ENCODE data around the gene COL4A3.

DNA sequence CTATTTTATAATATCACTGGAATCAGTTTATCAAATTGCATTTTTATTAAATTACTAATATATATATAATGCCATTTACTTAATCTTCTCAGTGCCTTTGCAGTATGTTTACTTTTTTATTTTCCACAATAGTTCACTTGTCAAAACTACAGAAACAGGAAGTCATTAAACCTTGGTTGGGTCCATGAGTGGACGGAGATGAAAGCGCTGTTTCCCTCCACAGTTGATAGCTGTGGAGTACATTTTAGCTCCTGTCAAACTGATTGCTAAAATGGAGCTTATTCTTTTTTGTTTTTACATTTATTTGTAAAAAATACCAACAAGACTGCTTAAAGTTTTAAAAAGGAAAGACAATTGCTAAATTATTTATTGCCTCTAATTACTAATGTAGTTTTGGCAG lies 179.8 kb downstream of the COL4A3 start:
- TF ChIP-seq GLIS3 (CRISPR knock-in tag; IDR thresholded peaks at IDR 0.05) = no peak
- TF ChIP-seq PATZ1 (CRISPR knock-in tag; IDR thresholded peaks at IDR 0.05; ENCODE audit: borderline replicate concordance) = no peak
- no peak for TF ChIP-seq BACH2 (CRISPR knock-in tag; IDR thresholded peaks at IDR 0.05; ENCODE audit: borderline replicate concordance)
- no peak for TF ChIP-seq TOX (CRISPR knock-in tag; IDR thresholded peaks at IDR 0.05; ENCODE audit: borderline replicate concordance)
- no peak for TF ChIP-seq ESRRG (CRISPR knock-in tag; IDR thresholded peaks at IDR 0.05)
- TF ChIP-seq OSR1 (CRISPR knock-in tag; IDR thresholded peaks at IDR 0.05) = no peak
- no peak for TF ChIP-seq ARNTL (CRISPR knock-in tag; IDR thresholded peaks at IDR 0.05; ENCODE audit: borderline replicate concordance, low read depth)
- no peak for TF ChIP-seq ZNF70 (CRISPR knock-in tag; IDR thresholded peaks at IDR 0.05)
- TF ChIP-seq PPARA (CRISPR knock-in tag; IDR thresholded peaks at IDR 0.05; ENCODE audit: borderline replicate concordance) = no peak

Data from SK-N-SH treated with all-trans-retinoic acid at 6 μM for 48 hours (cell line).